ENCODE data around the gene ESD.

The ESD gene

DNA sequence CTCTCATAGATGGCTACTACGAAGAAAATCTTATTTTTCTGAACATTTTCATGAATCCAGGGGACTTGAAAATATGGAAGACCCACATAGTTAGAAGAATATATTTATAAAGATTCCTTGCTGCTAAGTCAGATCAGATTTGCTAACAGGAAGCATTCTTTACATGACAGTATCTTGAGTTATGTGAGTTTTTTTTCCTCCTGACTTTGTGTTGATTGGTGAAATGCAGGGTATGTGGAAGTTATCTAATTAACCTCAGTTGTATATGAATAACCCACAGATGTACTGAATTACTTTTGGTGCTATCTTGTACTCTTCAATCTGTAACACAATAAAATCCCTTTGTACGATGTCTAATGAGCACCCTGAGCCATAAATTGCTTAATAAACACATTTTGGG lies 53.8 kb downstream of the ESD start:
- DNase-seq: no peak

DNA sequence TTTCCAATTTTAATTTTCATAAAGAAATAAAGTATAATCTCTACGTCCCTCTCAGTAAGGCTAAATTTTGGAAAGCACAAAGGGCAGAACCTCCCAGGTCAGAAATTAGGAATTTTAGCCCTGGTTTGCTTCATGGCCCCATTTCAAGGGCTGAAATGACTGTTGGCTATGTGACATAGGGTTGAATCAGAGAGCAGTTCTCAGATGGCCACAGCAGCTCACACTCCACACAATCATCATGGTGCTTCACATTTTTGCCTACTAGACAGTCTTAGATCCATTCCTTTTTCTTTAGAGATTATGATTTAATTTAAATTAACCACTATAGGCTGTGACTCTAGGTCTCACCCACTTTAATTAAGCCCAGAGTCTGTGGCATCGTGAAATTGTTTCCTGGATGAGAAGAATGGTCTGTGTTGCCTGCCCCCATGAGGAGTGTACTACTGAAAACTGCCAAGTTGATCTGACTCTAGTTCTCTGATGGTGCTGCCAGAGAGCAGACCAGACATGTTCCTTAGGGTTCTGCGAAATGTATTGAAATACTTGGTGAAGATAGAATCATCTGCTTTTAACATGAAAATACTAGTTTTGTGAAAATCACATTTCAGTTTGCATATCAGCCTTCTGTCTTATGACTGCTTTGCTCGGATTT lies 57.4 kb downstream of the ESD start:
- DNase-seq: no peak

GRCh38 chr13:46738766-46739165 lies 58.2 kb downstream of the ESD start:
- no peak for DNase-seq

GRCh38 chr13:46738055-46738454 lies 58.9 kb downstream of the ESD start:
- no peak for DNase-seq

DNA sequence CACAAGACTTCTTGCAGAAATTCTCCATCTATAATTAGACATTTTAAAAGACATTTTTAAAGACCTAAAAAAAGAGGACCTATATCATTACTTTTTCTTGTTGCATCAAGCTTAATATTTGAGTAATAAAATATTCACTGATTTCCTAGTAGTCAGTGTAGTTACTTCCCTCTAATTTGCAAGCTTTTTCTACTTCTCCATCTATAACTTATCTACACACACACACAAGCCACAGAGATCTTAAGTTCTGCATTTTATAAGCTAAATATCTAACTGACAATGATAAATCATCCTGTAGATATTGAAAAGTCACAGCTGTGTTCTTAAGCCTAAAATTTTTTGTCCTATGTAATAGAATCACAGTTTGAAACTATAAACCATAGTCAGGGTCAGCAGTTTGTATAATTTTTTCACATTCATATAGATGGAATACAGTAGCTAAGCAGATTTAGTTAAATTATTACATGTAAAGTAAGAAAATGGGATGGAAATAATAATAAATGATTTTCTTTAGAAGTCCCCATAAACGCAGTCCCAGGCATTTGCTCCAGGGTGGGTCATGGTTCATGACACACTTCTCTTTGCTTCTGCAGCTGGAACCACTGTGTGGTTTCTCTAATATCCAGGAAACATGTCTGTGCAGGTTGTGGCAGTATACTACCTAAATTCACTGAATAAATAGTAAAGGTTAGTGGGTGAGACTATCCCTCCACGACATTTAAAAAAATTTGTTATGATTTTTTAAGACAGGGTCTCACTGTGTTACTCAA lies 60.2 kb downstream of the ESD start:
- DNase-seq: peak; percentile 77

- no peak for DNase-seq
Observed at GRCh38 chr13:46735425-46735824, 61.5 kb downstream of the ESD start.

GRCh38 chr13:46731535-46731934 lies 65.4 kb downstream of the ESD start:
- no peak for DNase-seq

DNA sequence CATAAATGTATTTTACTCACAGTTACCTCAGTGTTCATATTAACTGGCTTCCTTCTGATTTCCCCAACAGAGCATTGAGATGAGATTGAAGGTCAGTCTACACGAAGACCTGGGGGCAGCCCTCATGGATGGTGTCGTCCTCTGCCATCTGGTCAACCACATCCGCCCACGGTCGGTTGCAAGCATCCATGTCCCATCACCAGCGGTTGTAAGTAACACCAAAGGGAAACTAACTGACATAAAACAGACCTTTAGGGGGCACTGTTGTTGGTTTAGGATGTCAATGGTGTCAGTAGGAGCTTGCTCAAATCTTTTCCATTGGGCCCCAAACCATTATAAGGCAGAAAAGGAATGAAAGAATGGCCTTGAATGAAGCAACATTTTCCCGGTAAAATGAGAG lies 68.2 kb downstream of the ESD start:
- peak; percentile 24 for DNase-seq

DNA sequence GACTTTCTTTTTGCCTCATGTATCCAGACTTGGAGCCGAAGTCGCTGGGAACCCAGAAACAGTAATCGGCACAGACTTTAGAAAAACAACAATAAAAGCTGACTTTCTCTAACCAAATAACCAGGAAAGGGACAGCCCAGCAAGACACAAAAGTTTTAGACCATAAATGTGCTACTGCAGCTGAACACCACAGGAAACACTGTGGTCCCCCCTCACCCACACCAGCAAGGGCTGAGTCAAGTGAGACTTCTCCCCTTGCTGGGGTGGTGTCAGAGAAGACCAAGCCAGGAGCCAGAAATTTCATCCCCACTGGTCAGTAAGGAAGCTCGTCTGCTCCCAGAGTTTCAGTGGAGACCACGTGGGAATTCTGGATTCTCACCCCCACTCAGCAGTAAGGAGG lies 70.6 kb downstream of the ESD start:
- DNase-seq: no peak

All from MV-4-11 (cell line).